SW480 (cell line): Measurements from ENCODE around the gene DDAH1.

Source experiments
- DNase-seq: peaks from one replicate; pipeline ENCODE4 v3.0.0-alpha.2; 2016; ENCODE audit warnings: low spot score

DDAH1 gene

DNA sequence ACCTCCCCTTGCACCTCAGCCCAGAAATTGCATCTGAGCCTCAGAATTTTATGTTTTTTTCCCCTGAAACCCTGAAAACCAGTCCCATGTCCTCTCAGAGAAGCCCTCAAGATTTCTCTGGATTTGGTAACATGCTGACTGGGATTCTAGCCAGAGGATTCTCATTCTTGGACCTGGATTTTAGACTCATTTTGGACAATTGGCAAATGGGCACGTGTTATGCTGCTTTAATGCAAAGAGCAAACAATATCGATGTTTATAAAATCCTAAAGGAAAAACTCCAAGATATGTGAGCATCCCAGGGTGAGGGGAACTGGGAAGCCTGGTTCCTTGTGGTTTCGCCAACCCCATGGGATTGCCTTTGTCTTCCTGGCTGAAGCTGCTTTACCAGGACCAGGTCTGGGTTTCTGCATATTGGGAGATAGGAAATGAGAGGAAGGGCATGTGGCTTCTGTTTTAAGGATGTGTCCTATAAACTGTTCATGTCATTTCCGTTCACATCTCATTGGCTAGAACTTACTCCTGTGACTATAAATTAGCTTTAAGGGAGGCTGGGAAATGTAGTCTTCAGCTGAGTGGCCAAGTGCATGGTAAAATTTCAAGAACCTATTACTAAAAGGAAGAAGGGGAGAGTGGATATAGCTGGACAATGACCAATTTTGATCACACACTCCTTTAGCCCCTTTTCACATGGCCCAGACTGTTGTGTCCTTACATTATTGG is 161.4 kb downstream of the DDAH1 start:
- no peak for DNase-seq

DNA sequence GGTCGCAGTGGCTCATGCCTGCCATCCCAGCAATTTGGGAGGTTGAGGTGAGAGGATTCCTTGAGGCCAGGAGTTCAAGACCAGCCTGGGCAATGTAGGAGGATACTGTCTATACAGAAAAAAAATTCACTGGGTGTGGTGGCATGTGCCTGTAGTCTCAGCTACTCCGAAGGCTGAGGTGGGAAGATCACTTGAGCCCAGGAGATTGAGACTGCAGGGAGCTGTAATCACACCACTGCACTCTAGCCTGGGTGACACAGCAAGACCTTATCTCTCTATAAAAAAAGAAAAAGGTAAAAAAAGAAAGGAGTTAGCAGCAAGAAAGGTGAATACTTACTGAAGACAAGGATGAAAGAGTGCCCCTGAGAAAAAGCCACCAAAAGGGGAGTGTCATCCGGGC is 164.8 kb downstream of the DDAH1 start:
- no peak for DNase-seq

- DNase-seq = peak; percentile 96
These were observed 166.9 kb downstream of the DDAH1 start for GRCh38 chr1:85297855-85298629.

DNA sequence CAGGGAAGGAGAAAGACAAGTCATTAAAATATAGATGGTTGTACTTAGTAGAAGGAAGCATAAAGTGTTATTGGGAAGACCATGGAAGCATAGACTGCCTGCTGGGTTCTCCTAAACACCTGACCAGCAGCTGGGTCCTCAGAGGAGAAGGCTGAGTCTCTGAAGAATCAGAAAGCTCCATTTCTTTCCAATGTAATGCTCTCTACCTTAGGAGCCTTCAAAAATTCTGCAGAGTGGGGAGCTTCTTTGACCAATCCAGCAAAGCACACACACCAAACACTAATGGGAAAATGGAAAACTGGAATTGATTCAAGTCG is 167.5 kb downstream of the DDAH1 start:
- DNase-seq = no peak

- DNase-seq = no peak
These were observed 168.0 kb downstream of the DDAH1 start for GRCh38 chr1:85296980-85297379.

DNA sequence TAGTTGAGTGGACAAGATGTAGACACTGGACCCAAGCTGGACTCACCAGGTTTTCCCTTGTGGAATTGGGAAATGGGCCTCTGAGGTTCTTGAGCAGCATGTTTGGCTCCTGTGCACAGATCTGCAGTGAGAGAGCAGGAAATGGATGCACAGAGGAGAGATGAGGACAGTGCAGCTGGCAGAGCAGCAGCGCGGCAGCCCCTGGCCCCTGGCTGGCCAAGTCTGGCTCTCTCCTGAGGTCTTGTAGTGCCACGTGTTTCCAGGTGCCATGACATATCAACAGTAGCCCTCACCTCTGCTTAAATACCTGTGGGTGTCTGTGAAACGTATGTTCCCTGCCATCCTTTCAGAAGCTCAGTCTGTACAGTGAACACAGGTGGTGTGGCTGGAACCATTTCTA is 169.3 kb downstream of the DDAH1 start:
- no peak for DNase-seq

GRCh38 chr1:85295006-85295431 is 169.9 kb downstream of the DDAH1 start:
- DNase-seq = peak; percentile 58

DNA sequence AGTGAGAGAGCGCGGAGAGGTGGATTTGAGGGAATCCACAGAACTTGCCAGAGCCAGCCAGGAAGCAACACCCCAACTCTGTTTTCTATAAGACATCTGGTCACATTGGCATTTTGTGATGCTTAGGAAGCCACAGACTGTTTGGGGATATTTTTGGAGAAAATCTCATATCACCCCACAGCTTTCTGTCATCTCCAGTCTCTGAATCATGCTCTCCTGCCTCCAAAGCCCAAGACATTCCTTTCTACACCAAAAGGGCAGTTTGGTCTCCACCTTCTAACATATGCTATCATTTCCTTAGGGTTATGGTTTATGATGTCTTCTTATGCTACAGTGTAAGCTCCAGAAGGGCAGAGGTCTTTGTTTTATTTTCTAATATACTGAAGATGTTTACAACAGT is 174.1 kb downstream of the DDAH1 start:
- no peak for DNase-seq

- no peak for DNase-seq
These were observed 175.1 kb downstream of the DDAH1 start for GRCh38 chr1:85289848-85290335.

GRCh38 chr1:85289207-85289847 is 175.6 kb downstream of the DDAH1 start:
- DNase-seq = peak; percentile 53

DNA sequence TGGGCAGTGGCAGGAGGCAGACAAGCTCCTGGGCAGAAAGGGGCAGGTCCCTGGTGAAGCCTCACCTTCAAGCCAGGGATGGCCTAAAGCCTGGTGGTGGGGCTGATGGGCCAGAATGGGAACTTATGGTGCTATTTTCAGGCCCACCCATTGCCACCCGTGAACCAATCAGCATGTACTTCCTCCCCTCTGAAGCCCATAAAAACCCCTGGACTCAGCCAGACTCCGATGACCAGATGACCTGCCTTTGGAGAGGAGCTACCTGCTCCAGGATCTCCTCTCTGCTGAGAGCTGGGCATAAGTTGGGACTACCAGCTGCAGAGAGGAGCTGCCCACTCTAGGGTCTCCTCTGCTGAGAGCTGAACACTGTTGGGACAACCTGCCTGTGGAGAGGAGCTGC is 180.8 kb downstream of the DDAH1 start:
- DNase-seq = no peak

- DNase-seq = peak; percentile 29
These were observed 181.3 kb downstream of the DDAH1 start for GRCh38 chr1:85283475-85284199.

DNA sequence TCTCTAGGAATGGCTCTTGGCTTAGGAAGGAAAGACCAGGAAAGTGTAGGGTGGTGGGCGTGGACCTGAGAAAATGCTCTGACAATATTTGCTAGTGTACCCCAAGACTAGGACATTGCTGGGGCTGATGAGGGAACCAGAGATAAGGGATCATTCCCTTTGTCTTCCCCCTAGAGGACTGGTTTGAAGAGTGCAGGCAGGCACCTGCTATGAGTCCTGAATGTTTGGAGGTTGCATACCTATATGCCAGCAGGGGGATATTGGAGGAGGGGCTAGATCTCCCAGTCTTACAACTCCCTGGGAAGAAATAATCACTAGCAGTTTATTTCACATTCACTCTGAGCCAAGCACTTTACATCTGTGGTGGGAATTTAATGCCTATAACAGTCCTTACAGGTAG is 182.5 kb downstream of the DDAH1 start:
- DNase-seq = peak; percentile 37

- DNase-seq = no peak
These were observed 184.3 kb downstream of the DDAH1 start for GRCh38 chr1:85280636-85281035.

DNA sequence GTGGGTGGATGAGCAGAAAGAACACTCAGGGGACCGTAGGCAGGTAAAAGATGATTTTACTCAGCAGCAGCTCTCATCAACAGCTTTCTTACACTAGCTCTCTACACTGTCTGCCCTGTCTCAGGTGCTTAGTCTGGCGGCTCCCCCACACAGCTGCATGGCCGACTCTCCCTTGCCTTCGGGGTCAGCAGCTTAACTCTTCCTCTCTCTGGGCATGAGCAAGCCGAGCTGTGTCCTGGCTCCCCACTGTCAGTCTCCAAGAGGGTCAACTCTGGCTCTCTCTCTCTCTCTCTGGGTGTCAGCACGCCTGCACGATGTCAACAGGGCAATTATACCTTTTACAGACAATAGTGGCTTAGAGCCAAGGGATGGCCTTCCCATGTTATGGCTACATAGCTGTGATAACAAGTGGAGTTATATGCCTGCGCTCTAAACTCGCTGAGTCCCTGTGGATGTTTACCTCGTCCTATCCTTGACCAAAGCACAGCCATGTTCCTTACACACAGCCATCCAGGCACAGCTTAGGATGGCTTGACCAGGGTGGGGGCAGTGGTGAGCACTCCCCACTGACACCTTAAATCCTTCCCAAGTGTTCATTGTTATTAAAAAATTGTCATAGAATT is 185.4 kb downstream of the DDAH1 start:
- DNase-seq = no peak

- DNase-seq = peak; percentile 71
These were observed 186.1 kb downstream of the DDAH1 start for GRCh38 chr1:85278853-85279314.

DNA sequence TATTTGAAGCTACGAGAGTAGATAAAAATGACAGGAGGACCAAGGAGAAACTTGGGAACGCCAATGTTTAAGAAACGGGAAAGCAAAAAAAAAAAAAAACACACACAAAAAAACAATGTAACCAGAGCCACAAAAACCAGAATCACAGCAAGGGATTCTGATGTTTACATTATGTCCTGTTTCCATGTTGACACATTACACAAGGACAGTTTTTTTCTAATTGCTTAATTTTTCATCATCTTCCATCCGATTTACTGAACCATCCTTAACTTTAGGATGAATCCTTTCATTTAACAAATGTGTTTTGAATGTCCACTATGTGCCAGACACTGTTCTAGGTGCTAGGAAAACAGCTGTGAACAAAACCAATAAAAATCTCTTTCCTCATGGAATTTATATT is 187.2 kb downstream of the DDAH1 start:
- DNase-seq = no peak

GRCh38 chr1:85276978-85277639 is 187.8 kb downstream of the DDAH1 start:
- DNase-seq = no peak

DNA sequence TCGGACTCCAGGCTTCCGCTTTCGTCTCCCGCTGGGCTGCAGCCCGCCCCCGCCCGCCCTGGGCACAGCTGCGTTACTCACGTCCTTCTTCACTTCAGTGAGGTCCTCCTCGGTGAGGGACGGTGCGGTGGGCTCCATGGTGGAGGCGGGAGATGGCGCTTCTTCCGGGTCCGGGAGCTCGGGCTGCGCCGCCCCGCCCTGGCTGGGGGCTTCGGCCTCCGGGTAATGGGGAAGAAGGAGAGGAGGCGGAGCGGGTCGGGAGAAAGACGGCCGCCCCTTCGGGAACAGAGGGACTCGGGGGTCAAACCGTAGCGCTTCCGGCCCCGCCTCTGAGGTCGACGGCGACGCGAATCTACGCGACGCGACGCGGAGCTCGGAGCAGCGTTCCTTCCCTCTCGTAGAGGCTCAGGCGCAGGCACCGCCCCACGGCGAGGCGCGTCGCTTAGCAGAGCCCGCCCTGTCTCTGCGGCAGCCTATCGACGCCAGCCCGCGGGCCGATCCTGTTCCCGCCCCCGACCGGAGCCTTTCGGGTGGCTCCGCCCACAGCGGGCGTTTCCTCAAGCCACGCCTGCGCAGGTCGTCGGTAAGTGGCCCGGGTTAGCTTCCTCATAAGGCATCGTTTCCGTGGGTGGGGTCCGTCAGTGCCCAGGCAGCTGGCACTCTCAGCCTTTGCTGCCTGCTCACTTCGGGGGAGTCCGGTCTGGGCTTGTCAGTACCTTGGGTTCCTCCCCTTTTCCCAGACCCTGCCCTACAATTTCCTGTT is 188.6 kb downstream of the DDAH1 start, which contains the start of gene BCL10:
BCL10 (minus strand) TSS at position 418 of the 763 bp plus-strand sequence; CDS start at position 138, 280 bp downstream.
- DNase-seq = peak; percentile 98

DNA sequence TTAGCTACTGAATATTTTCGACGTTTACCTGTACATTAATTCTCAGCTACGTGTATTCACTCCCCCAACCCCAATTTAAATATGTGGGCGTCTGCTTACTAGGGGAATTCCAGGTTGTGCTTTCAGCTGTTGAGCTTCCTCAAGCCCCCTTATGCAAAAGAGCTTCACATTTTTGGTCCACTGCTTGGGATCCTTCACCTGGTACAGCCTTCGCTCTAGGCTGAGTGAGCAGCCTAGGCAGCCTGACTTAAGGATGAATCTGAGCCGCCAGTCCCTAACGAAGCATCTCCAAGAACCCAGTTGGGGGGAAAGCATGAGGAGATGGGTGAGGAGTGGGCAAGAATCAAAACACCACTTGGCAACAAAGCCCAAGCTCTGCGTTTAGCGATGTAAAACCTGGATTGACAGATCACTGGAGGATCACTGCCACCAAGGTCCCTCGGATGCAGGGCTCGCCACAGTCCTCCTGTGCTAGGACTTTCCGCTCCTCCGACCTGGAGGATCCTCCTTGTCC is 189.2 kb downstream of the DDAH1 start:
- no peak for DNase-seq
